HG03565 (cell line): Measurements from ENCODE around the gene PGA3.
"Not testable (repeated sequence)": the region's sequence is repeated elsewhere in the genome, so short reads cannot be mapped to it uniquely, and the experiment has no call there.

Source experiments
- ATAC-seq: cut with Tn5 transposase; IDR thresholded peaks from one replicate; pipeline ENCODE4 v1.9.1; 2021; ENCODE audit warnings: mild to moderate bottlenecking, moderate library complexity; ENCODE audit not compliant: unreplicated experiment

PGA3 gene

DNA sequence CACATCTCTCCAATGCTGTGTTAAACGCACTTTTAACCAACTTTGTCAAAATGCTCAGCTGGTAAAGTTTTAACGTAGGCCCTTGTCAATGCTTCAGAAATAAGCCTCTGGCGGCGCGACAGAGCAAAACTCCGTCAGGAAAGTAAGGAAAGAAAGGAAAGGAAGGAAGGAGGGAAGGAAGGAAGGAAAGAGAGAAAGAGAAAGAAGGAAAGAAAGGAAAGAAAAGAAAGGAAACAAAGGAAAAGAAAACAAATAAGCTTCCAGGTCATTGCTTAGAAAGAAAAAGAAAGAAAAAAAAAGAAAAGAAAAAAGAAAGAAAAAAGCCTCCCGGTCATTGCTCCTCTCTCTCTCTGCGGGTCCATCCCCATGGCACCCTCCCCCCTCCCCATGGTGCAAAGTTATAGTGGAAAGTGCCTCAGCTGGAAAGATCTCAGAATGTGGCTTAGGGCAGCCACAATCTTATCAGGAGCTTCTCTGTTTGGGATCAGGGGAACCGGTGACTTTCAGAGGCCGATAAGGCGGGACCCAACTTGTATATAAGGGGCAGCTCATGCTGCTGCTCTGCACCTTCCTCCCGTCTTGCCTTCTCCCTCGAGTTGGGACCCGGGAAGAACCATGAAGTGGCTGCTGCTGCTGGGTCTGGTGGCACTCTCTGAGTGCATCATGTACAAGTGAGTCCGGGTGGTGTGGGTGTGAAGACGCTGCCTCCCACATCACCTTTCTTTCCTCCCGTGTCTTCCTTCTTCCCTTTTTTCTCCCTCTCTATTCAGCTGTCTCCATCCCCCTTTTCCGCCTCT lies at the start of gene PGA3:
PGA3 (plus strand) TSS at position 566 of the 797 bp plus-strand sequence; CDS start at position 616, 50 bp downstream.
- ATAC-seq, result not testable (repeated sequence)

DNA sequence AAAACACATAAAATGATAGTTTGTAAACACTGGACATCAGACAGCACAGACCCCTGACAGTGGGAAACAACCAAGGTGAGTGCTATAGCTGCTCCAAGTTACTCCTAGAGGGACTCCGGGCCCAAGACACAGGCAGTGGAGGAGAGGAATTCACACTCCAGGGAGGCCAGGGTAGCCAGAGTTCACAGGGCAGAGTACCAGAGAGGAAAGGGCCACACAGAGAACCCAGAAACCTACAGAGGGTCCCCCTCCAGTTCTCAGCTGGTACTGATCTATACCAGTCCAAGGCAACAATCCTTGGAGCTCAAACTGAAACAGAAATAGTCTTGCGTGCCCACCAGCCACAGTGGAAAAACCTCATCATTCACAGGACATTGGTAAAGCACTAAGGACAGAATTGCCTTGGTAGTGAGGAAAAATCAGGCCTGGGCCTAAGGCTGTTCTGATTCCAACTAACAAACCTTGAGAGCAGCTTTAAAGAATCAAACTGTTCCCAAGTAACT lies 49.7 kb upstream of the PGA3 start:
- no peak for ATAC-seq

DNA sequence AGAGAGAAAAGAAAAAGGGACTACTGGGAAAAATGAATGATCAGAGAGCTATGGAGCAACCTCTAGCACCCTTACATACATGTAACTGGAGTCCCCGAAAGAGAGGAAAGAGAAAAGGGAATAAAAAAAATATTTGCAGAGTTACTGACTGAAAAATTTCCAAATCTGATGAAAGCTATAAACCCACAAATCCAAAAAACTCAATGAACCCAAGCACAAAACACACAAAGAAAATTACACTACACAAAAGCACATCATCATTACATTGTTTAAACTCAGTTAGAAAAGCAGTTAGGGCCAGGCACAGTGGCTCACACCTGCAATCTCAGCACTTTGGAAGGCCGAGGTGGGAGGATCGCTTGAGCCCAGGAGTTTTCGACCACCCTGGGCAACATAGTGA lies 48.8 kb upstream of the PGA3 start:
- no peak for ATAC-seq

DNA sequence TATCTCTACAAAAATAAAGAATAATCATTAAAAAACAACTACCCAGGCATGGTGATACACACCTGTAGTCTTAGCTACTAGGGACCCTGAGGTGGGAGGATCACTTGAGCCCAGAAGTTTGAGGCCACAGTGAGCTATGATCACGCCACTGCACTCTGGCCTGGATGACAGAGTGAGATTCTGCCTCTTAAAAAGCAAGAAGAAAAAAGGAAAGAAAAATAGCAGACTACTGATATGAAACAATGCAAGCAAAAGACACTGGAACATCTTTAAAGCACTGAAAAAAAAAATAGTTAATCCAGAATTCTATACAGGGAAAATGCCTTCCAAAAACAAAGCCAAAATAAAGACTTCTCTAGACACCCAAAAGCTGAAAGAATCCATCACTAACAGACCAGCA lies 48.0 kb upstream of the PGA3 start:
- no peak for ATAC-seq

DNA sequence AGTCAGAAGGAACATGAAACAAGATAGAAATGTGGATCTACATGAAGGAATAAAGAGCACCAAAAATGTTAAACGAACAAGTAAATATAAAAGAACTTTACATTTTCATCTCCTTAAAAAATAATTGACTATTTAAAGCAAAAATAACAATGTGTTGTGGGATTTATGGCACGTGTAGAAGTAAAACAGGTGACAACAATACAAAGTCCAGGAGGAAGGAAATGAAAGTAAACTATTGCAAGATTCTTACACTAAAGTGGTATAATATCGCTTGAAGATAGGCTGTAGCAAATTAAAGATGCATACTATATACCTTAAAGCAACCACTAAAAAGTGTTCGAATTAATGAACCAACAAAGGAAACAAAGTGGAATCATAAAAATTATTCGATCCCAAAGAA lies 47.6 kb upstream of the PGA3 start:
- no peak for ATAC-seq

DNA sequence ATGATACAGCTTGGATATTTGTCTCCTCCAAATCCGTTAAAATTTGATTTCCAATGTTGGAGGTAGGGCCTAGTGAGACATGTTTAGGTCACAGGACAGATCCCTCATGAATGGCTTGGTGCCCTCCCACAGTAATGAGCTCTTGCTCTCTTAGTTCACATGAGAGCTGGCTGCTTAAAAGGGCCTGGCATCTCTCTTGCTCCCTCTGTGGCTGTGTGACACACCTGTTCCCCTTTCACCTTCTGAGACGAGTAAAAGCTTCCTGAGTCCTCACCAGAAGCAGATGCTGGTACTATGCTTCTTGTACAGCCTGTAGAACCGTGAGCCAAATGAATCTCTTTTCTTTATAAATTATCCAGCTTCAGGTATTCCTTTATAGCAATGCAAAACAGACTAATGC lies 45.6 kb upstream of the PGA3 start:
- ATAC-seq, result no peak

DNA sequence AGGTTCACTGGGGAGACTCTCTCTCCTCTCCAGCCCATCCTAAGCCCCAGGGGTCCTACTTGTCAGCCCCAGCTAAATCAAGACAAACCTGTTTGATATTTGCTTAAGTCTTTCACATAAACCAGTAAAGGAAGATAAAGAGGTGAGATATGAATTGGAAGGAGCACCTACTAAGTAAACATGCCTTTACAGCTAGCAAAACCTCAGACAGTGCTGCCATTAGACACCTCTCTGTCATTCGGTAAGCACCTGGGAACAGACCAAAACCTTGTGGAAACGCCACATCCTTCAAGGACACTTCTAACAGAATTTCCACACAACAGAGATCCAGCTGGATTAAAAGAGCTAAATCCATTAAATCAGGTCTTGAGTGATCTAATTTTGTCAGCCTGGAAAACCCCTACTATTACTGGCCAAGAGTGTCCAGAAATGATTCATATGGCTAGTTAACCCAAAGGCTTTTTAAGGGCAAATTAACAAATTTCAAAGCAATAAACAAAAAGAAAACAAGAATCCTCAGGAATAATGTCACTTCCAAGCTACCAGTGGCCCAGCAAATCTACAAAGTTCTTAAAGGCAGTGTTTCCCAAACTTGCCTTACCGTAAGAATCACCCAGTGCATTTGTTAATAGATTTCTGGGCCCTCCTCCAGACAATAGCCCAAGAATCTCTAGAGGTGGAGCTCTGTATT lies 44.5 kb upstream of the PGA3 start:
- ATAC-seq, result no peak

DNA sequence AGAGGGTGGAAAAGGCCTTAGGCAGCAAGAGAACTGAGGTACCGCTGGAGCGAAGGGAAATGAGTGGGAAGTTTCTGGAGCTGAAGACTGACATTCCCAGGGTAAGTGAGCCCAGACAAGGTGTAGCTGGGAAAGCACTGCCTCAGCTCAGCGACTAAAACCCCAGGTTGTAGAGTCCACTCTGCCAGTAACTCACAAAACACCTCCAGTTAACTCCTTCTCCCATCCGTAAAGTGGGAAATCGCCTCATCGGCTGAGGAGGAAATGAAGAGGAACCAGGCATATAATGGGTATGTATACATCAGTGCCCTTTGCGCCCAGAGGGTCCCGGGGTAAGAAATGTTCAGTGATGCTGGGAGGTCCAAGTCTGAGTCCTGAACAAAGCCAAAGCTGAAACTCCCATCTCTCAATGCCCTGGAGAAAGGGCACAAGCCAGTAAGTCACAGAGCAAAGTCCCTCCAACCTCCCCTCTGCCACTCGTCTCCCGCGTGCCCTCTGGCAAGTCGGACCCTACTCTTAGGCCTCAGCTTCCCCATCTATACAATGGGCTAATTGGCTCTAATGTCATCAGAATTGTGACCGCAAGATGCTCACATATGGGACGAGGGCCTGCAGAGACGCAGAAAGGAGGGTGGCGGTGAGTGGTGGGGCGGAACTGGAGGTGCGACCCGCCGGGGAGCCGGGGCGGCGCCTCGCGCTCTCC lies 42.7 kb upstream of the PGA3 start:
- no peak for ATAC-seq

DNA sequence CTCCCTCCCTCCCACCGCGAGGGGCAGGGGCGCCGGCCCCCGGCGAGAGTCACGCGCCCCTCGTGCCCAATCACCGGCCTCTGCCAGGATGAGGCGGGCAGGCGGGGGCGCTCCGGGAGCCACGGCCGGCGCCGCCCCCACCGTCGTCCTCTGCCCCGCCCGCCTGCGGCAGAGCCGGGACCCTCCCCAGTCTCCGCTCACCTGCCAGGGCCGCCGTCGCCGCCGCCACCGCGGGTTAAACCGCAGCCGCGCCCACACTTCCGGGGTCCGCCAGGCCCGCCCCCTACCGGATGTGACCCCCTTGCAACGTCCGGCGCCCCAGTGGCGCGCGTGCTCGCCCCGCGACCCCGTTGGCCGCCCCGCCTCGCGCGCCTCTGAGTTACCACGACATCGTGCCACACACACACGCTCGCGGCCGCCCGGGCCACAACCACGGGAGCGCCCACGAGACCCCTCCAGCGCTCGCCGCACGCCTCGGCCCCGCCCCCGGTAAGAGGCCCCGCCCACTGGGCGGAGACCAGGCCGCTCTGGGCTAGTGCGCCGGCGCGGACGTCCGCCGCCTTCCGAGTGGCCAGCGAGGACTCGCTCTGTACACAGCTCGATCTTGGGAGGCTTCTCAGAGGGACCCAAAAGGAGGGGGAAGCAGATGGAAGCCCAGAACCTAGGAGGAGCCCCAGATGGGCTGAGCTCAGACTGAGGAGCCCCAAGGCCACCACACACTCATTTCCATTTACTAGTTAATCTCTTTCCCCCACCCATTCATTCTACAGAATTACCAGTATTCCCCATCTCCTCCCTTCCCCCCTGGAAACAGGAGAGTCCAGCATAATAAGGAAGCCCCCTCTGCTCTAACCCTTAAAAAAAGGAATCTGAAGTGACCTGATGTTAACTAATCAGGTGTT lies 41.9 kb upstream of the PGA3 start, which contains the start of gene VPS37C:
VPS37C (minus strand) TSS at position 237 of the 902 bp plus-strand sequence. CDS start 22,597 bp downstream, outside the sequence.
- ATAC-seq, result peak; percentile 64

DNA sequence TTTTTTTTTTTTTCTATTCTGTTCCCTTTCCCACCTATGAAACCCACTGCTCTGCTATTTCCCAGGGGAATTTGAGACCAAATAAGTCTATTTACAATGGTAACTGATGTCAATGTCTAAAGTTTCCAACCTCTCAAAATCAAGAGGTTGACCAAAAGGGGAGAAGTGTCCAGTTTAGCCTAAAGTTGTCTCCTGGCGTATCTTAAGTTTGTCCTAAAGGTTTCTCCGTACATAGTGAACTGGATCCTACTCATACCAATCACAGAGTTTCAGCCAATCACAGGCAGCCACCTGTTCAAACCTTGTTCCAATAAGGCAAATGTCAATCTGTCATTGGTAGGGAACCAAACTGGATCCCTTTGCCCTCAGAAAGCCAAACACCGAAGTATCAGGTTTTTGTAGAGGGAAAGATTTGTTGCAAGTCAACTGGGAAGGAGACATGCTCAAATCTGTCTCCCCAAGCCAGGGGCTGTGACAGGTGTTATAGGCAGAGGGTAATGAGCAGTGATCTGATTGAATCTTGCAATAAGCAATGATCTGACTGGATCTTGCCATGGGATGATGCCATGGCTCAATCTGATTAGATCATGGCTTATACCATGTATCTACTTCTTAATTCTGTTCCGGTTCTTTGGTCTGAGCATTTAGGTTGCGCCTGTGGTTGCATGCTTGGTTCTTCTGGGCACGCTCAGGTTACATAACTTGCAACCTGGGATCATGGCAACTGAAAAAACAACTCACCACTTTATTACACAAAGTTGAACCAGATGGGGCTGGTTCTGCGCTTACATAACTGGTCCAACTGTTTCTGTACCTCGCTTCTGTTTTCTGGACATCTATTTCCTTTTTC lies 41.0 kb upstream of the PGA3 start:
- no peak for ATAC-seq

DNA sequence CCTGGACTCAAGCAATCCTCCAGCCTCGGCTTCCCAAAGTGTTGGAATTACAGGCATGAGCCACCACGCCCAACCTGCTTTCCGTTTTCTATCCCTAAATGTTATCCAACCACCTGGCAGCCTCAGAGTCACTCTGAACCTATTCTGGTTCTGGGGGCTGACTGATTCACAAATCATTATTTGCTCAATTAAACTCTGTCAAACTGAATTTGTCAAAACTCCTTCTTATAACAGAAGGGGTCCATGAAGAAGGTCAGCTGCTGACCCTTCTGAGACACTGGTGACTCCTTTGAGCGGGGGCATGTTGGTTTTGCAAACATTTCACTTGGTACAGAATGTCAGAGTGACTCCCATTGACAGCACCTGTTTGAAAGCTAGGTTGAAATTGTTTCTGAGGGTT lies 40.3 kb upstream of the PGA3 start:
- ATAC-seq, result no peak

DNA sequence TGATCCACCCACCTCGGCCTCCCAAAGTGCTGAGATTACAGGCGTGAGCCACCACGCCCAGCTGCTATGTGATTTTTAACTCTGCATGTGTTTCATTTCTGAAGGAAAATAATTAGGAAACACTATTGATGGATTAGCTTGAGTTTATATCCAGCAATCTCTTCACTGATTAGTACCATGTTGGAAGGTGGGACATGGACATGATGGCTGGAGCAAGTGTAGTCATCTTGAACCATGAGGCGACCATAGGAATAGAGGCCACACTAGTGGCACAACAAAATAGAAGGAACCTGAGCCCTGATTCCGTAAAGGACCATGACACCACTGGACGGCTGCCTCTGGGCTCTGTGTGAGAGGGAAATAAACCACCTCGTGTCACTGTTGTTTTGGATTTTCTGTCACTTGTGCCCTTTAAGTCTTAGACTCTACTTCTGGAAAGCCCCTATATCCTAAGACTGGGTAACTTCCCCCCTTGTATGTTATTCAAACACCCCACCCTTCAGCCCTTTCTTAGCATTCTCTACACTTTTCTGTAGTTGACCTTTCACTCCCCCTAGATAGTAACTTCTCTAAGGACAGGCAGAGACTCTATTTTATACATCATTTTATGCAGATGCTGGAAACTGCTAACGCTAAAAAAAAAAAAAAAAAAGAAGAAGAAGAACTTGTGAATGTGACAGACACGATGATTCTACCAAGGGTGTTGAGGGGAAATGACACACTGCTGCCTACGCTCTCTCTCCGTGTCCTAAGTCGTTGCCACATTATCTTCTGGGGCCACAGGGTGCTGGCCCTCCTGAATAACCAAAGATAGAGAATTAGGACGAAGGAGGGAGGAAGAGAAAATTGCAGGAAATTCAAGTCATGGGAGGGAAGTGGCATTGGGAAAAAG lies 39.4 kb upstream of the PGA3 start:
- ATAC-seq, result no peak

DNA sequence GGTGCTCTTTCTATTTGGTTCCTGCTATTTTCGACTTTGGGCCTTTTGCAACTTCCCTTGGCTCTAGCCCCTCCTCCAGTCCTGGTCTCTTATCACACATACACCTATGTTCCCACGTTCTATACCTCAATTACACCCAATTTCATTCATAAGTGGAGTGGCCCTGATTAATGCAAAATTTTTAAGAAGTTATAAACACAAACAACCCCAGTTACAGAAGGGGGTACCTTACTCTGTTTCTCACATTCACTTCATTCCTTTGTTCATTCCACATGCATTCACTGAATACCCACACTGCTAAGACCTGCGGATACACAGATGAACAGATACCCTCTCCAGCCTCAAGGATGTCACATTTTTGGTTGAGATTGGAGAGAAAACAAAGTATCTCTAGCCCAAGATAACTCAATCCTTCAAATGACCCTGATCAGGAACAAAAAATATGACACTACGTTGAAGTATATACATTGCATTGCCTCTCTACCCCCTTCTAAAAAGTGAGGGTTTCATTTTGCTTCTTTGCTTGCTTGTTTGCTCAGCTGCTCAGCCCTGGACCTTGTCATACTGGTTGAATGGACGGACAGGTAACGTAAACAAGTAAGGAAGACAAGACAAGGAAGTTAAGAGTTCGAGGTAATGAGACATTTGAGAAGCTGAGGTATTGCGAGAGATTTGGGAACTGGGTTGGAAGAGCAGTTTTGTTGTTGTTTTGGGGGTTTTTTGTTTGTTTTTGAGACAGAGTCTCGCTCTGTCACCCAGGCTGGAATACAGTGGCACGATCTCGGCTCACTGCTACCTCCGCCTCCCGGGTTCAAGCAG lies 38.5 kb upstream of the PGA3 start:
- no peak for ATAC-seq

DNA sequence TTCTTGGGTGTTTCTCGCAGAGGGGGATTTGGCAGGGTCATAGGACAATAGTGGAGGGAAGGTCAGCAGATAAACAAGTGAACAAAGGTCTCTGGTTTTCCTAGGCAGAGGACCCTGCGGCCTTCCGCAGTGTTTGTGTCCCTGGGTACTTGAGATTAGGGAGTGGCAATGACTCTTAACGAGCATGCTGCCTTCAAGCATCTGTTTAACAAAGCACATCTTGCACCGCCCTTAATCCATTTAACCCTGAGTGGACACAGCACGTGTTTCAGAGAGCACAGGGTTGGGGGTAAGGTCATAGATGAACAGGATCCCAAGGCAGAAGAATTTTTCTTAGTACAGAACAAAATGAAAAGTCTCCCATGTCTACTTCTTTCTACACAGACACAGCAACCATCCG lies 37.5 kb upstream of the PGA3 start:
- not testable (repeated sequence) for ATAC-seq

DNA sequence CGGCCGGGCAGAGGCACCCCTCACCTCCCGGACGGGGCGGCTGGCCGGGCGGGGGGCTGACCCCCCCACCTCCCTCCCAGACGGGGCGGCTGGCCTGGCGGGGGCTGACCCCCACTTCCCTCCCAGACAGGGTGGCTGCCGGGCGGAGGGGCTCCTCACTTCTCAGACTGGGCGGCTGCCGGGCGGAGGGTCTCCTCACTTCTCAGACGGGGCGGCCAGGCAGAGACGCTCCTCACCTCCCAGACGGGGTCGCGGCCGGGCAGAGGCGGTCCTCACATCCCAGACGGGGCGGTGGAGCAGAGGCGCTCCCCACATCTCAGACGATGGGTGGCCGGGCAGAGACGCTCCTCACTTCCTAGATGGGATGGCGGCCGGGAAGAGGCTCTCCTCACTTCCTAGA lies 37.0 kb upstream of the PGA3 start:
- not testable (repeated sequence) for ATAC-seq

DNA sequence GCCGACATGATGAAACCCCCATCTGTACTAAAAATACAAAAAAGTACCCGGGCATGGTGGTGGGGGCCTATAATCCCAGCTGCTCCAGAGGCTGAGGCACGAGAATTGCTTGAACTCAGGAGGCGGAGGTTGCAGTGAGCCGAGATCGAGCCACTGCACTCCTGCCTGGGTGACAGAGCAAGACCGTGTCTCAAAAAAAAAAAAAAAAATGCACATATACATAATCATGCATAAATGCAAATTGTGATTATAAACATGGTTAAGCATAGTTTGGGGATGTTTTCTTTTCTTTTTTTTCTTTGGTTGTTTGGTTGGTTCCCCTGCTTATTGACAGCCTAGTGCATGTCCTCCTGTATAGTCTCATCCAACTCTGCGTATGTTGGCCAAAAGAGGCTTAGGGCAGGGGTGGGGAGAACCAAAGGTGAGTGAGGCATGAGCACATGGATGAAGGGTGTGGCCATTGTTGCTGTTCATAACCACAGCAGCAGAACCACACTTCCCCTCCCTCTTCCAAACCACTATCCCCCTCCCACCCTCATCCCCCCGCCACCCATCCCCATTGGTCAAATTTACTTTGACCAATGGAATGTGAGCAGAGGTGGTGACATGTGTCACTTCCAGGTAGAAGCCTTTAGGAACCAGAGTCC lies 35.1 kb upstream of the PGA3 start:
- ATAC-seq, result no peak

DNA sequence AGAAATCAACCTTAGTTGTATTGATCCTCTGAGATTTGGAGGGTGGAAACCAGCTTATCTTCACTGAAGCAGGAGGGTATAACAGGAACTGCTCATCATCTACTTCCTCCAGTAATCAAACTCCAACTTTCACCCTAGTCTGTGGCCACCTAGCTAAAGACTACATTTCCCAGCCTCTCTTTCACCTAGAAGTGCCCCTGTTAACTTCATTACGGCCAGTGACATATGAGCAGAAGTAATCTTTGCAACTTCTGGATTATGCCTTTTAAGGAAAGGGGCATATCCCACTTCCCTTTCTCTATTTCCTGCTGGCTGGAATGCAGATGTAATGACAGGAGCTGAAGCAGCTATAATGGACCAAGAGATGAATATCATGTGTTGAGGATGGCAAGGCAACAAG lies 34.5 kb upstream of the PGA3 start:
- no peak for ATAC-seq
